ENCODE data around the gene LIN28B.
"Not testable (repeated sequence)": the region's sequence is repeated elsewhere in the genome, so short reads cannot be mapped to it uniquely, and the experiment has no call there.

The LIN28B gene

GRCh38 chr6:104995989-104996617 is 39.2 kb downstream of the LIN28B start:
- TF ChIP-seq CTCF (IDR thresholded peaks at IDR 0.05): peak; percentile 17
- TF ChIP-seq ZFX (IDR thresholded peaks at IDR 0.05; ENCODE audit: borderline replicate concordance): no peak
- no peak overlapping the region for H3K27ac ChIP-seq

- no peak overlapping the region for H3K27ac ChIP-seq
- TF ChIP-seq ZFX (IDR thresholded peaks at IDR 0.05; ENCODE audit: borderline replicate concordance) (no peak), CTCF (IDR thresholded peaks at IDR 0.05) (no peak)
Measured at GRCh38 chr6:105001063-105001462, 44.2 kb downstream of the LIN28B start.

- H3K27ac ChIP-seq: no peak overlapping the region
- no peak for TF ChIP-seq ZFX (IDR thresholded peaks at IDR 0.05; ENCODE audit: borderline replicate concordance)
- TF ChIP-seq CTCF (IDR thresholded peaks at IDR 0.05): no peak
Measured at GRCh38 chr6:105001906-105002305, 45.0 kb downstream of the LIN28B start.

- TF ChIP-seq ZFX (IDR thresholded peaks at IDR 0.05; ENCODE audit: borderline replicate concordance) (no peak), CTCF (IDR thresholded peaks at IDR 0.05) (no peak)
- no peak overlapping the region for H3K27ac ChIP-seq
Measured at GRCh38 chr6:105005451-105005850, 48.5 kb downstream of the LIN28B start.

- H3K27ac ChIP-seq: not testable (repeated sequence)
Measured at GRCh38 chr6:105013459-105013858, 56.6 kb downstream of the LIN28B start.

GRCh38 chr6:105014448-105014847 is 57.5 kb downstream of the LIN28B start:
- TF ChIP-seq CTCF (IDR thresholded peaks at IDR 0.05) (no peak), ZFX (IDR thresholded peaks at IDR 0.05; ENCODE audit: borderline replicate concordance) (no peak)
- H3K27ac ChIP-seq: no peak overlapping the region

- TF ChIP-seq ZFX (IDR thresholded peaks at IDR 0.05; ENCODE audit: borderline replicate concordance): no peak
- no peak for TF ChIP-seq CTCF (IDR thresholded peaks at IDR 0.05)
Measured at GRCh38 chr6:105014954-105015353, 58.0 kb downstream of the LIN28B start.

GRCh38 chr6:105015482-105015881 is 58.6 kb downstream of the LIN28B start:
- no peak overlapping the region for H3K27ac ChIP-seq
- no peak for TF ChIP-seq CTCF (IDR thresholded peaks at IDR 0.05)
- no peak for TF ChIP-seq ZFX (IDR thresholded peaks at IDR 0.05; ENCODE audit: borderline replicate concordance)

More at GRCh38 chr6:105014954-105015353, 58.0 kb downstream of the LIN28B start:
- no peak overlapping the region for H3K27ac ChIP-seq
